ENCODE data around the gene GLP1R. TPM values are rescaled to one million over a fixed set of nuclear protein-coding genes. Genes with fewer than 3 reads are reported as not detected.

GLP1R gene
- not detected in 2 replicates for total RNA-seq

DNA sequence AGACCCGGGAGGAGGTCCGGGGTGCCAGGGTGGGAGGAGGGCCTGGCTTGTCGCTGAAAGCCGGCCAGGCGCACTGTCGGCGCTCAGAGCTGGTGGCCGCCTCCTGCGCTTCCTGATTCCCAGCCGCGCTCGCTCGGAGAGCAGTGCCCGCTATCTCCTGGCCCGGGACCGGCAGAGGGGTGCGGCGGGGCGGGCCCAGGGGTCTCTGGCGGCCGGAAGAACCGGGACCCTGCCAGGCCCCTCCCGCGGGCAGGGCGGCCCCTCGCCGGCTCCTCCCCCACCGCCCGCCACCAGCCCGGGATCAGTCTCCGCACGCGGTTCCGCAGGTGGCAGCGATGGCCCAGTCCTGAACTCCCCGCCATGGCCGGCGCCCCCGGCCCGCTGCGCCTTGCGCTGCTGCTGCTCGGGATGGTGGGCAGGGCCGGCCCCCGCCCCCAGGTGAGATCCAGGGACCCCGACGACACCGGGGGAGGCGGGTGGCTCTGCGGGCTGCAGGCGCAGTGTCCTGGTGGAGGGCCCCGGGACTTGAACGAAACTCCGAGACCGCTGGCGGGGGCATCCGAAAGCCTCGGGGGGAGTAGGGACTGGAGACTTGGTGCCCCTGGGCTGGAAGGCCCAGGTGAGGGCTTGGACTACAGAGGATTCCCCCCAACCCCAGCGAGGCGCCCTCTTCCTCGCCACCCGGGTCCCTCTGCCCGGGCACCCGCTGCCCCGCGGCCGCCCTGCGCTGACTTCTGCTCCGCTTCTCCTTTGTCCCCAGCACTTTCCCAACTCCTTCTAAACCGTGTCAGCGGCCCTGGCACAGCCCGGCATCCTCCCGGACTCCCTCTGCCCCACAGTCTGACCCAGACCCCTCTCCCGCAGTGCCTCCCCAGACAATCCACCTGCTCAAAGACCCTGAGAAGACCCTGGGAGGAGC is at the start of gene GLP1R:
Gene GLP1R (plus strand): TSS at position 301 of the 919 bp plus-strand sequence. CDS start 60 bp downstream, at position 361.
- intact Hi-C loops (cut with micrococcal nuclease), result no loop called here

DNA sequence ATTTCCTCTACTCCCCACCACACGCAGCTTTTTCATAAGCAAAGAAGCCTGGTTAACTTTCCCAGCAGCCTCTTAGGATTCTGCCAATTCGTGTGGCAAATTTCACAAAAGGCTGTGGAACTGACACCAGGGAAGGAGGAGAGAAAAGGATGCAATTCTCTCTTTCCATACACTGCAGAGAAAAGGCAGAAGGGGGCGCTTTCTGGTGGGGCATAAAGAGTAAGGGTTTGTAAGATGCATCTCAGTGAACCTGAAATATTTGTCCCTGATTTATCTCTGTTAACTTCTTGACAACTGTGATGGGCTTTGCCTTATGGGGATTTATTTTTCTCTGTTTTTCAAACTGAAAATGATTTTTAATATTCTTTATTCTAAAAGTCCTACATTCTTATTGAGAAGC is 45.5 kb upstream of the GLP1R start:
- intact Hi-C loops (cut with micrococcal nuclease), result no loop called here

DNA sequence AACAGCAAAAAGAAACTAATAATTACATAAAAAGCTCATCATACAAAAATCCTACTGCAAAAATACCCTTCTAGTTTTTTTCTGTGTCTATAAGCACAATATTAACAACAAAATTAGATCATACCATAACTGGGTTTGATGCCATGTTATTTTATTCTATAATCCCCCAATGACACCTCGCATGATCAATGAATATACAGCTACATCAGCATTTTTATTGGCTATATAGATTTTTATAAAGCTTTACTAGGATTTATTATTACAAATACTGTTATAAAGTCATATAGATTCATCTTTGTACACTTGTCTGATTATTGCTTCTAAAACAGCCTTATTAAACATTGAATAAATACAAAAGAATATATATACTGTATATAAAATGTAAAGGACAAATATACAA is 45.1 kb upstream of the GLP1R start:
- intact Hi-C loops (cut with micrococcal nuclease), result no loop called here

DNA sequence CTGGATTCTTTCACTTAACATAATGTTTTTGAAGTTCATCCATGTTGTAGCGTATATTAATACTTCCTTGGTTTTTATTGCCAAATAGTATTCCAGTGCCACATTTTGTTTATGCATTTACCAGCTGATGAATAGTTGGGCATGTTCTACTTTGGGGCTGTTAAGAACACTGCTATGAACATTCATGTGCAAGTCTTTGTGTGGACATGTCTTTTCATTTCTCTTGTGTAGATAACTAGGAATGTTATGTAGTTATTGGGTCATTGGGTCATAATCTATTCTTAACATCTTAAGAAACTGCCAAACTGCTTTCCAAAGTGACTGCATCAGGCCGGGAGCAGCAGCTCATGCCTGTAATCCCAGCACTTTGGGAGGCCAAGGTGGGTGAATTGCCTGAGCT is 43.8 kb upstream of the GLP1R start:
- intact Hi-C loops (cut with micrococcal nuclease), result no loop called here

DNA sequence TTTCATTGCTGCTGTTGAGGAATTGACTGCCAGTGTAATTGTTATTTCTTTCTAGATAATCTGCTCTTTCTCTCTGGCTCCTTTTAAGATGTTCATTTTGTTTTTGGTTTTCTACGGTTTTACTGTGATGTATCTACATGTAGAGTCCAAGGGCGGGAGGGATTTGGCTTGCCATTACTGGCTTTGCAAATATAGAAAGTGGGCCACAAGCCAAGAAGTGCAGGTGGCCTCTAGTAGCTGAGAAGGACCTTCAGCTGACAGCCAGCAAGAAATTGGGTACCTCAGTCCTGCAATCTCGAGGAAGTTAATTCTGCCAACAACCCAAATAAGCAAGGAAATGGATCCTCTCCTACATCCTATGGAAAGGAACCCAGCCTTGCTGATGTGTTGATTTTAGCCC is 42.8 kb upstream of the GLP1R start:
- intact Hi-C loops (cut with micrococcal nuclease), result no loop called here

DNA sequence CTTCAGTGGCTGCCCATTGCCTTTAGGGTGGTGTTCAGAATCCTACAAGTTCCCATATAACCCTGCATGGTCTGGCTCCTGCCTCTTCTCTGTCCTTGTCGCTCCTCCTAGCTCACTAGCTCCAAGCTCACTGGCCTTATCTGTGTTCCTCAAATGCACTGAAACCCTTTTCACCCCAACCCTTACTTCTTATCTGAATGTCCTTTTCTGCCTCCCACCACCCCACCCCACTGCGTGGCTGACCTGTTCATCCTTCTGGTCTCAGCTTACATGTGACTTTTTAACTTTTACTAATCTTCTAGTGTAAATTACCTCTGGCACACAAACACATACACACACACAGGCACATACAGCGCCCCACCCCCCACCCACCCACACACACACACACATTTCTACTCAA is 41.0 kb upstream of the GLP1R start:
- intact Hi-C loops (cut with micrococcal nuclease), result no loop called here

DNA sequence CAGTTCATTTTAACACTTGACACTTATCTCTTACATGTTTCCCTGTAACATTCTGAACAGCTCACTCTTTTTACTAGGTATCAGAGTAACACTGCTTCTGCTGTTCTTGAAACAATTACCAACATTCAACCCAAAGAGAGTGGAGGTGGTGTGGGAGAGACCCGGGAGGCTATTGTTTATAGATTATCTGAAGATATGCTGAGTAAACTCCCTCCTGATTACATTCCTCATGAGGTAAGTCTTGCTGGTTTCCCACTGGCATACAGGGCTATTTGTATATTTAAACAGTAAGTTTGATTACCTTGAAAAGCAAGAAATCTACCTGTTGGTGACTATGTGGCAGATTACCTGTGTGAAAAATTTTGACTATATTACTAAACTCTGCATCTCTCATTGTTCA is 39.8 kb upstream of the GLP1R start:
- intact Hi-C loops (cut with micrococcal nuclease), result no loop called here

DNA sequence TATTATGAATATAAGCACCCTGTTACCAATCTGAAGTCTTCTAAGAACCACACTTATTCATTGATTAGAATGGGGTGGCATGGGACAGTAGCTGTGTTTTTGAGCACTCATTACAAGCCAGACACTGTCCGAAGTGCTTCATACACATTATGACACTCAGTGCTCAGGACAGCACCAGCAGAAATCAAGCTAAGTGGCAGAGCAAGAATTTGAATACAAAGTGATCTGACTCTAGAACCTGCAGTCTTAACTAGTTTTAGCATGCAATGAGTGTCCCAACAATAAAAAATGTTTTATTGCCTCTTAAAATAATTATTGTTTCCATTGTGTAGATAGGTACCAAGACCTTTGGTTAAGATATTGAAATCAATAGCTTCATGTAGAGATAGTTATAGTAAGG is 39.1 kb upstream of the GLP1R start:
- intact Hi-C loops (cut with micrococcal nuclease), result no loop called here

DNA sequence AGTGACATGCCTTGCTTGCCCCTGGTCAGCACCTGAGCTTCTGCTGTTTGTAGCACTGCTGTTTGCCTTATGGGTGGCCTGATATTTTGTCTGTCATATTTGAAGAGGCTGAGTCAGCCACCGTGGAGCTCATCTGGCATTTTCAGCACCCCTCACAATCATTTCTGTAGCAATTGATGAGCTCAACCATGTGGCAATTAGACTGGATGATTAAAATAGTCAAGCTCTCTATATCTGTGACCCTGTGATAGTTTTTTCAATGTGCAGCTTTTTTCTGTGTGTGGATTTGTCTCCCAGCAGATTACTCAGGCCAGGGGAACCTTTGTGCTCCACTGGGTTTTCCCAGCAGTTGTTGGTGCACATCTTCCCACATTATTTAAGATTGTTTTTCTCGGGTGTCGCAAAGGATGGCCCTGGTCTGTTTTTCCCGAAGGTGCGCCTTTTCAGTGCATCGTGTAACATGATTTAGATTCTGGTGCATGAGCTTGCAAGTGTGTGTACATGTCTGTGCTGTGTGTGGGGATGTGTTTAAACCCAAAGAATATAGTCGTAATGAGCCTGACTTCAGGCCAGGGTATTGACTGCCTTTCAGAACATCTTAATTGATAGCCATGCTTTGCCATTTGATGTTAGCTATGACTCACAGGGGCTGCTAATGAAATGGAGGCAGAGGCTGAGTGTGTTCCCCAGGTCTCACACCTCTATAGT is 31.6 kb upstream of the GLP1R start:
- intact Hi-C loops (cut with micrococcal nuclease), result no loop called here

DNA sequence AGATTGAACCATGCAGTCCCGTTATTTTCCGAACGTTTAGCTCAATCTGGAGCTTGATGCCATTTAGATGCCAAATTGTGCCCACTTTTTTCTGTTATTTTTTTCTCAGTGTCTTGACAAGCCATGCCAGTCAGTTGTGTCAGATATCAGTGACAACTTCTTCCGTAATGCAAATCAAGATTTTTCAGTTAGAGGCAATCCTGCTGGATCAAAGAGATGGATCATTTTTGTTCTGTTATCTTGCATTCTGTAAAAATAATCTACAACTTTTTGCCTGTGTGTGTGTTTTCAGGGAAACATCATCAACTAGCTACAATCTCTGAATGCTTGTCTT is 31.1 kb upstream of the GLP1R start:
- intact Hi-C loops (cut with micrococcal nuclease), result no loop called here

DNA sequence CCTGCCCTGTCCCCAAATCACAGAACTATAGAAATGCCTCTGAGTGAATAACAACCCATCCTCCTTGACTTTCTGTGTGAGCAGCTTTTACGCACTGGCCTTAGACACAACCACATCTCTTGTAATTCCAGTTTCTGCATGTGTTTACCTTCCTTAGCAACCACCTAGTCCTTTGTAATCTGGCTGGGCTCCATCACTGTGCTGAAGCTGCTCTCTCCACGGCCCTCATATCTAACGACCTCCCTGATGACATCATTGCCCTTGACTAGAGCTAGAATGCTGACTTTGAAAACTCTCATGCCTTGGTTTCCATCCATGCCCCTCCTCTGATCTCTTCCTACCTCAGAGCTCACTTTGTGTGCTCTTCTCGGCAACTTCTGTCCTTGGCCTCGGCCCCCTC is 30.5 kb upstream of the GLP1R start:
- intact Hi-C loops (cut with micrococcal nuclease), result no loop called here

DNA sequence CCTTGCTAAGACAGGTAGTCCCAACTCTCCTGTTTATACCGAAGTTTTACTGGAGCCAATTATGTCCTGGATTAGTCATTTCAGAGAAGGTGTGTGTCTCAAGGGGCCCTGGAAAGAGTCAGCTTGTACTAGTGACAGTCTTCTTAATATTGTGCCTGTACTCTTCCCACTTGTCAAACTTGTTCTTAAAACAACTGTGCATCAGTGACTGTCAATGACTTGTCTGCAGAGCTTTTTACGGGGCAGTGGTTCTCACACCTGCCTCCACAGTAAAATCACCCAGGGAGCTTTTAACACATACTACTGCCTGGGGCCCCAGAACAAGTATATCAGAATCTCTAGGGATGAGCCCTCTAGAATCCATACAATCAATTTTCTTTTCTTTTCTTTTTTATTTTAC is 28.4 kb upstream of the GLP1R start:
- intact Hi-C loops (cut with micrococcal nuclease), result no loop called here

DNA sequence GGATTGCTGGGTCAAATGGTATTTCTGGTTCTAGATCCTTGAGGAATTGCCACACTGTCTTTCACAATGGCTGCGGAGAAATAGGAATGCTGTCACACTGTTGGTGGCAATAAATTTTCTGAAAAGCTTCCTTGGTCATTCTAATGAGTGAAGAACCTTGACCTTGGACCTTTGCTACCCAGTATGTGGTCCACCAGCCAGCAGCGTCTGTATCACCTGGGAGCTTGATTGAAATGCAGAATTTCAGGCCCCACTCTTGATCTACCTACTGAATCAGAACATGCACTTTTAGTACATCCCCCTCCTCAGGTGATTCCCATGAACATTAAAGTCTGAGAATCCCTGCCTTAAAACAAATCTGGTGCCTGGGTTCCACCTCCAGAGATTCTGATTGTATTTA is 27.5 kb upstream of the GLP1R start:
- intact Hi-C loops (cut with micrococcal nuclease), result no loop called here

DNA sequence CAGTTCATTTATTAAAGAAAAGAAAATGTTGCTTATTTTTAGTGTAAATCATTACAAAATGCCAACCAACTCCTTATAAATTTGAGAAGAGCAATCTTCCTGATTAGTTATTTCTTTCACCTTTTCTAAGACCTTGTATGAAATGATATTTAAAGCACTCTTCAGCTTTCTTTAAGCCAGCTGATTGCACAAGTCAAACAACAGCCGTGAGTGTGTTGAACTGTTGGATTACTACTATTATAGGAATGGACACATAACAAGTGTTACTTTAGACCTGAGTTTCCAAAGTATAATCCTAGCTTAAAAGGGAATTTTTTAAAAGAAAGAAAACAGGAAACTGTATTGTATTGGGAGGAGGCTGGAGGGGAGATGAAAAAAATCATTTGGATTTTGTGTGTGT is 26.8 kb upstream of the GLP1R start:
- intact Hi-C loops (cut with micrococcal nuclease), result no loop called here

DNA sequence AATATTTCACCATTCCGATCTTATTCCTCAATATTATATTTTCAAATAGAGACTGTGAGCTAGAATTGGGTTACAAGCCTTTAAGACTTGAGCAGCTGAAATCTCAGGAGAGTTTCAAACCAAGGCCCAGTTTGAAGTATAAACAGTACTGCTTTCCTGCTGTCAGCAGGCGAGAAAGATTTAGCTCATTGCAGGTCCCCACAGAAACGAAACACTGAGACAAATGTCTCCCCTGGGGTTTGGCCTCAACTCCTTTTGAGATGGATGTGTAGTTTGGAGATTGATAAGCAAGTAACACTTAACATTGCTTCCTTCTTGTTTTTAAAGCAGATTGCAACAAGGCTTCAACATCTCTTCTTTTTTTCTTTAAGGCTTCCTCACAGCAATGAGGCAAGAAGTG is 22.4 kb upstream of the GLP1R start:
- intact Hi-C loops (cut with micrococcal nuclease), result loop anchor here (5.0 kb wide), 1 partner anchor 76 kb away; no protein-coding TSS in a partner anchor

DNA sequence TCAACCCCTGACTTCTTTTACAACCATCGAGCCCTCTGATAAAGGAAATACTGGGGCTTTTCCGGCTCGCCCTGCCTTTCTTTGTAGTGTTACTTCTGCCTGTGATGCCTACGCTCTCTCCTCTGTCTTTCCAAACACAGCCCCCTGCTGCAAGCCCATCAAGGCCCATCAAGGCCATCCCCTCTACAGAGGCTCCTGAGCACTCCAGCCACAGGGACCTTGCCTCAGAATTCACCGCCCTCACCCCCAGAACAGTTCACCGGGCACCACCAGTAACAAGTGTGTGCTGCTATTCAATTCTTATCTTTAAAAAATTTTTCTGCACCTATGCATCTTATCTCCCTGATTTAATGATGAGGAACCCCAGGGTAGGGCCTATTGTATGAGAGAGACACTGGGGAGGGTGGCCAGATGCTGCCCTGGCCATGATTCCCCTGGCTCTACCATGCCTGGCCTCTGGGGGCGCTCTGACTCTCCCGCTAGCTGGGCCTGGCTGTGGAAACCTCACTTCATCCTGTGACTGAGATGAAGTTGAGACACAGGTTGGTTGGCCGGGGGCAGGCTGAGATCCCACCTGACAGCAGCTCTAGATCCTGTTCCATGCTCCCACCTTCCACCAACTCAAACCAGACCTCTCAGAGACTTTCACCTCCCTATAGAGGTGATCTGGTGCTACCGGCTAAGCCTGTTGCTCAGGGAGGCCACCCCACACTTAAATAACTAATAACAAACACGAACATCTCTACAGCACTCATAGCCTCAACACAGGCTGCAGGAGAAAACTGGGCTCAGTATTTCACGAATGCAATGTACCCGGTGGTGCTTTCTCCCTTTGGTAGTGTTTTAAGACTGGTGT is 19.2 kb upstream of the GLP1R start:
- intact Hi-C loops (cut with micrococcal nuclease), result loop anchor here (1.0 to 5.0 kb wide), 3 partner anchors 73 to 274 kb away; no protein-coding TSS in a partner anchor

DNA sequence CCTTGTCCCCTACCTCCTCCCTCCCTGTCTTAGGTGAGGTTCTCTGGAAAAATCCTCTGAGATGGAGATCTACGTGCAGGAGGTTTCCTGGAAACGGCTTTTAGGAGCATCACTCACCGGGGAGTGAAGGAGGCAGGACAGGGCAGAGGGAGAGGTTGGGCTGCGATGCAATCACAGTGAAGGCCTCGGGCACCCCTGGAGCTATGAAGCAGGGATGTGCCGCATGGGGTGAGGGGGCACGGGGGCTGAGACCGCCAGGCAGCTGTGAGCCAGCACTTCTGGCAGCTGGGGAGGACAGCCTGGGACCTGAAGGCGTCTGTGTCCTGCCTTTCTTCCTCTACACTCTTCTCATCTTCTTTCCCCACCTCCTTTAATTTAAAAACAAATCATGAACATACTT is 12.9 kb upstream of the GLP1R start:
- intact Hi-C loops (cut with micrococcal nuclease), result no loop called here

DNA sequence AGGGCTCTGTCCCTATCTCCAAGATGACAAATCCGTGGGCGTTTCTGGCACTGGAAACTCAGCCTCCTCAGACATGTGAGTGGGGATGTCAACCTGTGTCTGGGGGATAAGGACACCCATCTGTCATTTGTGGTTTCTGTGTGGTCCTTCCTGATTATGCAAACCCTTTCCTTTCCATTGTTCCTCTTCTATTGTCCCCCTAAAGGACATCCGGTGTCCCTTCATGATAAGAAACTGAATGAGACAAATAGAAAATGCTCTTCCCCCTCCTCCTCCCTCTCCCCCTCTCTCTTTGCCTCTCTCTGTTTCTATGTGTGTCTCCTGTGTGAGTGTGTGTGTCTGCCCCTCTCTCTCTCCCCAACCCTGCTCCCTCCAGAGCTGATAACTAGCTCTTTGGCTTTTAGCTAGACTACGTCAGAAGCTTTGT is 11.5 kb upstream of the GLP1R start:
- intact Hi-C loops (cut with micrococcal nuclease), result no loop called here

DNA sequence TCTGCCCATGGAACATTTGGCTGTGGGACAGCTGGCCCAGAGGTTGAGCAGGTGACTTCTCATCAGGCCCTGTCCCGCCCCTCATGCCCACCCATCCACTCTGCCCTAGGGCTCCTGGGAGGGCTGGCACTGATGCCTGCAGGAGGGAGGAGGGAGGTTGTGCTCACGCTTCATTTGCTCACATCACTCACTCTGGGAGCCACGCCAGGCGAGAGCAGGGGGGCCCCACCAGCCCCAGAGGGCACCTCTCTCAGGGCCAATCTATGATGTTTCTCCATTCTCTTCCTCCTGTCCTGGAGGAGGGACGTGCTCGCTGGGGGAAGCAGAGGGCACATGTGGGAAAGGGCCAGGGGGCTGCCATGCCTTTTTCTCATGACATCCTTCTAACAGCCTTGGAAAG is 10.9 kb upstream of the GLP1R start:
- intact Hi-C loops (cut with micrococcal nuclease), result no loop called here

DNA sequence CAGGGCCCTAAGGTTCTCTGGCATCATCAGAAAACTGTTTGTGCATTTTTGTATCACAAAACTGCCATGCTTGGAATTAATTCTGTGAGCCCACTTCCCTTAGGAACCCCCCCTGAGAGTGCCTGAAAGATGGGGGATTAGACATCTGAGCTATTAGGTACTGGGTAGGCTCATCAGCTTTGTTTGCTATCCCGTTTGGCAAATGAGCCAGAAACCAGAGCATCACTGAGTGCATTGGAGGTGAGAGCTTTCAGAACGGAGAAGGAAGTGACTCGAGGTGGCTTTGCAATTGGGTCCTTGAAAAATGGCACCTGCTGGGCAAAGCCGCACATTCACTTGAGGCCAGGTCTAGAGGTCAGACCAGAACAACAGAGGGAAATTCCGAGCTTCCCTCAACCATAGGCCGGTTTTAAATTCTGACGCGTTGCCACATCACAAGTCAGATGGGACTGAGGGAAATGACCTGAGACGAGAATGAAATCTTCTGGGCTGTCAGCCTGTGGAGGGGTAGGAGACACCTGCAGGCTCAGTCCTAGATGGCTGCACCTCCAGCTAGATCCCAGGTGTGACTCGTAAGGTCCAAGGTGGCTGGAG is 8.4 kb upstream of the GLP1R start:
- intact Hi-C loops (cut with micrococcal nuclease), result no loop called here

DNA sequence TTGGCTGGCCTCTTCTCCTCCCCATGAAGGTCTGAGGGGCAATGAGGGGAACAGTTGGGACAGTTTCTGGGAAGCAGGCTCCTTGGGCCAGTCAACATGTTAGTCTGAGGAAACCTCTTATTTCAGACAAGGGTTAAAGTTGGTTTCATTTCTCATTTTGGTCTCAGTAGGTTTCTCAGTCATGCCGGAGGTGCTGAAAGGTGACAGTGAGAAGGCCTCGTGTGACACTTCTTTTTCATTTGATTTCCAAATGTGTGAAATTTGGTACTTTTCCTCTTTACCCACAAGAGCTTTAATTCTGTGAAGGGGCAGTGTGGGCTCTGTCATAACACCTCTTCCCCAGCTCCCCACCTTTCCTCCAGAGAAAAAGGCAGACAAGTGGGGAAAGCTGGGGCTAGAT is 7.5 kb upstream of the GLP1R start:
- intact Hi-C loops (cut with micrococcal nuclease), result no loop called here
